Measurements from ENCODE around the gene IPO4. TPM values are rescaled to one million over a fixed set of nuclear protein-coding genes. Genes with fewer than 3 reads are reported as not detected.

The IPO4 gene
- total and polyA plus RNA-seq, 4 donors: 13.6 to 32.9 (median 23.0) TPM

DNA sequence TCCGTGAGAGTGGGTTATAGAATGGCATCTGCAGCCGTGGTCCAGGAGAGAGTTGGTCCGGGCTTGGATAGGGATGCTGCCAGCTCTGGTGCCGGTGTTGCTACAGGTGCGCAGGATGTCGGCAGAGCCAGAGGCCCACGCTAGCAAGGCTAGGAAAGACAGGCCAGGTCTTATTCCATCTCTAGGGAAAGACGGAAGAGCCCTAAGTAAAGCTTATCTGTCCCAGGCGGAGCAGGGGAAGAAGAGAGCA, 53.1 kb downstream of the IPO4 start:
- no peak for DNase-seq (ENCODE audit: low spot score)
- Histone ChIP-seq H3K9me3 (ENCODE audit: control insufficient read depth in 4 of 4, low read length in 3 of 4) (no peaks in the 10 kb centered on the region), H3K9ac (ENCODE audit: low read depth in 1 of 2, low read length in 2 of 2) (peak overlapping the region in 1 of 2 donors; percentile 59), H3K27me3 (ENCODE audit: control insufficient read depth in 4 of 4, insufficient read depth in 4 of 4, low read length in 3 of 4) (no peaks in the 10 kb centered on the region), H3K36me3 (ENCODE audit: control insufficient read depth in 4 of 4, insufficient read depth in 3 of 4, low read depth in 1 of 4, low read length in 3 of 4) (peaks cover 2 to 16% (median 13%) of the 10 kb centered on the region in 4 donors), H3K4me1 (ENCODE audit: control insufficient read depth in 4 of 4, insufficient read depth in 4 of 4, low read length in 3 of 4) (peaks cover 10 to 56% (median 45%) of the 10 kb centered on the region in 4 donors), H3K4me3 (ENCODE audit: low read depth in 1 of 3, low read length in 3 of 3) (peak overlapping the region; percentile 38 to 89 (median 55)), H3K27ac (ENCODE audit: low read depth in 1 of 2, low read length in 2 of 2) (peak overlapping the region; percentile 62 to 94)
- TF ChIP-seq GABPA (IDR thresholded peaks at IDR 0.05 in 1 of 2, conservative IDR thresholded peaks at IDR 0.05 in 1 of 2) (no peak), SP1 (IDR thresholded peaks at IDR 0.05) (no peak), EGR1 (IDR thresholded peaks at IDR 0.05; ENCODE audit: low read depth in 2 of 2) (no peak), TAF1 (conservative IDR thresholded peaks at IDR 0.05) (no peak), HNF4G (IDR thresholded peaks at IDR 0.05) (no peak), JUND (IDR thresholded peaks at IDR 0.05) (no peak), FOXA1 (IDR thresholded peaks at IDR 0.05) (no peak), NR2F2 (IDR thresholded peaks at IDR 0.05) (no peak), RXRA (IDR thresholded peaks at IDR 0.05) (no peak), RAD21 (IDR thresholded peaks at IDR 0.05) (no peak), HNF4A (conservative IDR thresholded peaks at IDR 0.05) (no peak)
- TF ChIP-seq, protein P1, sequence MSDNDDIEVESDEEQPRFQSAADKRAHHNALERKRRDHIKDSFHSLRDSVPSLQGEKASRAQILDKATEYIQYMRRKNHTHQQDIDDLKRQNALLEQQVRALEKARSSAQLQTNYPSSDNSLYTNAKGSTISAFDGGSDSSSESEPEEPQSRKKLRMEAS (IDR thresholded peaks at IDR 0.05): no peak
- TF ChIP-seq, protein P2, sequence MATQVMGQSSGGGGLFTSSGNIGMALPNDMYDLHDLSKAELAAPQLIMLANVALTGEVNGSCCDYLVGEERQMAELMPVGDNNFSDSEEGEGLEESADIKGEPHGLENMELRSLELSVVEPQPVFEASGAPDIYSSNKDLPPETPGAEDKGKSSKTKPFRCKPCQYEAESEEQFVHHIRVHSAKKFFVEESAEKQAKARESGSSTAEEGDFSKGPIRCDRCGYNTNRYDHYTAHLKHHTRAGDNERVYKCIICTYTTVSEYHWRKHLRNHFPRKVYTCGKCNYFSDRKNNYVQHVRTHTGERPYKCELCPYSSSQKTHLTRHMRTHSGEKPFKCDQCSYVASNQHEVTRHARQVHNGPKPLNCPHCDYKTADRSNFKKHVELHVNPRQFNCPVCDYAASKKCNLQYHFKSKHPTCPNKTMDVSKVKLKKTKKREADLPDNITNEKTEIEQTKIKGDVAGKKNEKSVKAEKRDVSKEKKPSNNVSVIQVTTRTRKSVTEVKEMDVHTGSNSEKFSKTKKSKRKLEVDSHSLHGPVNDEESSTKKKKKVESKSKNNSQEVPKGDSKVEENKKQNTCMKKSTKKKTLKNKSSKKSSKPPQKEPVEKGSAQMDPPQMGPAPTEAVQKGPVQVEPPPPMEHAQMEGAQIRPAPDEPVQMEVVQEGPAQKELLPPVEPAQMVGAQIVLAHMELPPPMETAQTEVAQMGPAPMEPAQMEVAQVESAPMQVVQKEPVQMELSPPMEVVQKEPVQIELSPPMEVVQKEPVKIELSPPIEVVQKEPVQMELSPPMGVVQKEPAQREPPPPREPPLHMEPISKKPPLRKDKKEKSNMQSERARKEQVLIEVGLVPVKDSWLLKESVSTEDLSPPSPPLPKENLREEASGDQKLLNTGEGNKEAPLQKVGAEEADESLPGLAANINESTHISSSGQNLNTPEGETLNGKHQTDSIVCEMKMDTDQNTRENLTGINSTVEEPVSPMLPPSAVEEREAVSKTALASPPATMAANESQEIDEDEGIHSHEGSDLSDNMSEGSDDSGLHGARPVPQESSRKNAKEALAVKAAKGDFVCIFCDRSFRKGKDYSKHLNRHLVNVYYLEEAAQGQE (IDR thresholded peaks at IDR 0.05): no peak
- WGBS: 4% methylated on average over 9 of the region's 9 CpGs

DNA sequence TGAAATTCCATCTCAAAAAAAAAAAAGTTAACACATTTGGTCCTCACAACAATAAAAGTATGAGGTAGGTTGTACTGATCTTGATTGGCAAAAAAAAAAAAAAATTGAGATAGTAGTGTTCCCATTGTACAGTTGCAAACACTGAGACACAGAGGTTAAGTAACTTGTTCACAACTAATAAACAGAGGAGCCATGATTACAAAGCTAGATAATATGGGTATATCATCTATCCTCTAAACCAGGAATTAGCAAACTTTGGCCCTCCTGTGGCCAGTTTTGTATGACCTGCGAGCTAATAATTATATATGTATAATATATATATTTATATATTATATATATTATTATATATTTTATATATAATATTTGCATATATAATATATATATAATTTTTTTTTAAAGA, 54.9 kb downstream of the IPO4 start:
- 97% methylated on average over 1 of the region's 1 CpG for WGBS
- H3K9ac ChIP-seq (ENCODE audit: low read depth in 1 of 2, low read length in 2 of 2): no peak overlapping the region
- DNase-seq (ENCODE audit: low spot score): no peak
- H3K27me3 ChIP-seq (ENCODE audit: control insufficient read depth in 4 of 4, insufficient read depth in 4 of 4, low read length in 3 of 4): no peaks in the 10 kb centered on the region
- H3K27ac ChIP-seq (ENCODE audit: low read depth in 1 of 2, low read length in 2 of 2): no peak overlapping the region
- H3K9me3 ChIP-seq (ENCODE audit: control insufficient read depth in 4 of 4, low read length in 3 of 4): no peaks in the 10 kb centered on the region
- H3K36me3 ChIP-seq (ENCODE audit: control insufficient read depth in 4 of 4, insufficient read depth in 3 of 4, low read depth in 1 of 4, low read length in 3 of 4): peaks cover 2 to 12% (median 10%) of the 10 kb centered on the region in 4 donors
- peaks cover 10 to 56% (median 43%) of the 10 kb centered on the region in 4 donors for H3K4me1 ChIP-seq (ENCODE audit: control insufficient read depth in 4 of 4, insufficient read depth in 4 of 4, low read length in 3 of 4)
- no peak overlapping the region for H3K4me3 ChIP-seq (ENCODE audit: low read depth in 1 of 3, low read length in 3 of 3)
- TF ChIP-seq, protein P3, sequence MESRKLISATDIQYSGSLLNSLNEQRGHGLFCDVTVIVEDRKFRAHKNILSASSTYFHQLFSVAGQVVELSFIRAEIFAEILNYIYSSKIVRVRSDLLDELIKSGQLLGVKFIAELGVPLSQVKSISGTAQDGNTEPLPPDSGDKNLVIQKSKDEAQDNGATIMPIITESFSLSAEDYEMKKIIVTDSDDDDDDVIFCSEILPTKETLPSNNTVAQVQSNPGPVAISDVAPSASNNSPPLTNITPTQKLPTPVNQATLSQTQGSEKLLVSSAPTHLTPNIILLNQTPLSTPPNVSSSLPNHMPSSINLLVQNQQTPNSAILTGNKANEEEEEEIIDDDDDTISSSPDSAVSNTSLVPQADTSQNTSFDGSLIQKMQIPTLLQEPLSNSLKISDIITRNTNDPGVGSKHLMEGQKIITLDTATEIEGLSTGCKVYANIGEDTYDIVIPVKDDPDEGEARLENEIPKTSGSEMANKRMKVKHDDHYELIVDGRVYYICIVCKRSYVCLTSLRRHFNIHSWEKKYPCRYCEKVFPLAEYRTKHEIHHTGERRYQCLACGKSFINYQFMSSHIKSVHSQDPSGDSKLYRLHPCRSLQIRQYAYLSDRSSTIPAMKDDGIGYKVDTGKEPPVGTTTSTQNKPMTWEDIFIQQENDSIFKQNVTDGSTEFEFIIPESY (IDR thresholded peaks at IDR 0.05): no peak
- TF ChIP-seq GABPA (IDR thresholded peaks at IDR 0.05 in 1 of 2, conservative IDR thresholded peaks at IDR 0.05 in 1 of 2) (no peak), FOXA1 (IDR thresholded peaks at IDR 0.05) (no peak), JUND (IDR thresholded peaks at IDR 0.05) (no peak), HNF4A (conservative IDR thresholded peaks at IDR 0.05) (no peak), HNF4G (IDR thresholded peaks at IDR 0.05) (no peak), TAF1 (conservative IDR thresholded peaks at IDR 0.05) (no peak), YY1 (IDR thresholded peaks at IDR 0.05) (no peak), EGR1 (IDR thresholded peaks at IDR 0.05; ENCODE audit: low read depth in 2 of 2) (no peak), SP1 (IDR thresholded peaks at IDR 0.05) (no peak), NR2F2 (IDR thresholded peaks at IDR 0.05) (no peak), RXRA (IDR thresholded peaks at IDR 0.05) (no peak), RAD21 (IDR thresholded peaks at IDR 0.05) (no peak)
- TF ChIP-seq, protein P2 (IDR thresholded peaks at IDR 0.05): no peak
- TF ChIP-seq, protein P4, sequence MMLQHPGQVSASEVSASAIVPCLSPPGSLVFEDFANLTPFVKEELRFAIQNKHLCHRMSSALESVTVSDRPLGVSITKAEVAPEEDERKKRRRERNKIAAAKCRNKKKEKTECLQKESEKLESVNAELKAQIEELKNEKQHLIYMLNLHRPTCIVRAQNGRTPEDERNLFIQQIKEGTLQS (IDR thresholded peaks at IDR 0.05): no peak
- TF ChIP-seq, protein P1 (IDR thresholded peaks at IDR 0.05): no peak

Data from liver (tissue), 9 donors.